Type B pancreatic cell (in vitro differentiated cells): ENCODE measurements around the gene KCND2. TPM values are rescaled to one million over a fixed set of nuclear protein-coding genes. Genes with fewer than 3 reads are reported as not detected.

Source experiments
- DNase-seq: peaks from one replicate; pipeline ENCODE4 v3.0.0; 2021; ENCODE audit warnings: mixed read lengths; ENCODE audit not compliant: unreplicated experiment; ENCODE audit errors: extremely low spot score
- H3K27ac Mint-ChIP-seq: 2 replicates; pipeline ENCODE4 v1.8.0; 2021; ENCODE audit warnings: mild to moderate bottlenecking, mixed read lengths
- H3K27me3 Mint-ChIP-seq: 2 replicates; pipeline ENCODE4 v1.8.0; 2021; ENCODE audit warnings: mixed read lengths
- H3K36me3 Mint-ChIP-seq: 2 replicates; pipeline ENCODE4 v1.8.0; 2021; ENCODE audit warnings: mixed read lengths
- H3K4me1 Mint-ChIP-seq: one replicate; pipeline ENCODE4 v1.8.0; 2021; ENCODE audit warnings: mixed read lengths; ENCODE audit not compliant: unreplicated experiment
- H3K4me3 Mint-ChIP-seq: 2 replicates; pipeline ENCODE4 v1.8.0; 2021; ENCODE audit warnings: mild to moderate bottlenecking, mixed read lengths
- H3K9me3 Mint-ChIP-seq: 2 replicates; pipeline ENCODE4 v1.8.0; 2021; ENCODE audit warnings: mixed read lengths
- CTCF ChIP-seq: fragments of 200-600 bp; sonication (generic); conservative IDR thresholded peaks from 2 replicates; pipeline ENCODE4 v1.5.0; 2021; ENCODE audit warnings: antibody characterized with exemption, mild to moderate bottlenecking
- total RNA-seq: library from RNA; stranded (reverse); gene quantifications from 2 replicates; pipeline ENCODE4 v1.2.1, GENCODE V29; 2021; ENCODE audit warnings: low replicate concordance

The KCND2 gene
- total RNA-seq, 1 donor from 2014 or later: 3.2 TPM

GRCh38 chr7:120733143-120733542, 460.2 kb downstream of the KCND2 start:
- peaks cover 4% of the 10 kb centered on the region for H3K4me1 Mint-ChIP-seq
- peak; percentile 35 for TF ChIP-seq CTCF
- H3K4me3 Mint-ChIP-seq: no peak overlapping the region
- H3K27ac Mint-ChIP-seq: no peak overlapping the region
- H3K9me3 Mint-ChIP-seq: no peaks in the 10 kb centered on the region
- no peaks in the 10 kb centered on the region for H3K36me3 Mint-ChIP-seq
- H3K27me3 Mint-ChIP-seq: peaks cover 6% of the 10 kb centered on the region
- DNase-seq: no peak

GRCh38 chr7:120733835-120734234, 460.9 kb downstream of the KCND2 start:
- H3K27ac Mint-ChIP-seq: no peak overlapping the region
- H3K27me3 Mint-ChIP-seq: peaks cover 6% of the 10 kb centered on the region
- H3K4me3 Mint-ChIP-seq: no peak overlapping the region
- no peak for DNase-seq
- TF ChIP-seq CTCF: no peak
- peaks cover 4% of the 10 kb centered on the region for H3K4me1 Mint-ChIP-seq
- no peaks in the 10 kb centered on the region for H3K9me3 Mint-ChIP-seq
- no peaks in the 10 kb centered on the region for H3K36me3 Mint-ChIP-seq

GRCh38 chr7:120735791-120736190, 462.8 kb downstream of the KCND2 start:
- H3K4me3 Mint-ChIP-seq: no peak overlapping the region

GRCh38 chr7:120738816-120739215, 465.8 kb downstream of the KCND2 start:
- no peak for TF ChIP-seq CTCF
- Mint-ChIP-seq H3K36me3 (no peaks in the 10 kb centered on the region), H3K9me3 (no peaks in the 10 kb centered on the region), H3K27me3 (peaks cover 3% of the 10 kb centered on the region), H3K4me1 (peaks cover 9% of the 10 kb centered on the region), H3K27ac (no peak overlapping the region), H3K4me3 (no peak overlapping the region)
- no peak for DNase-seq

More at GRCh38 chr7:120735791-120736190, 462.8 kb downstream of the KCND2 start:
- Mint-ChIP-seq H3K4me1 (peaks cover 9% of the 10 kb centered on the region), H3K27me3 (peaks cover 3% of the 10 kb centered on the region), H3K9me3 (no peaks in the 10 kb centered on the region), H3K27ac (no peak overlapping the region), H3K36me3 (no peaks in the 10 kb centered on the region)
- no peak for TF ChIP-seq CTCF
- no peak for DNase-seq

GRCh38 chr7:120740348-120740747, 467.4 kb downstream of the KCND2 start:
- Mint-ChIP-seq H3K4me1 (peaks cover 5% of the 10 kb centered on the region), H3K27me3 (peaks cover 3% of the 10 kb centered on the region), H3K9me3 (no peaks in the 10 kb centered on the region), H3K27ac (no peak overlapping the region), H3K4me3 (no peak overlapping the region), H3K36me3 (no peaks in the 10 kb centered on the region)
- no peak for DNase-seq
- TF ChIP-seq CTCF: no peak

- Mint-ChIP-seq H3K27ac (no peak overlapping the region), H3K36me3 (no peaks in the 10 kb centered on the region), H3K4me3 (no peak overlapping the region), H3K9me3 (no peaks in the 10 kb centered on the region), H3K4me1 (peaks cover 5% of the 10 kb centered on the region), H3K27me3 (peaks cover 3% of the 10 kb centered on the region)
- no peak for TF ChIP-seq CTCF
- DNase-seq: no peak
These were observed 468.5 kb downstream of the KCND2 start for GRCh38 chr7:120741371-120742042.
